GM10266 (cell line): ENCODE data around the gene EARS2.

Source experiments
- DNase-seq: peaks from one replicate; pipeline ENCODE4 v3.0.0; 2012; ENCODE audit errors: extremely low spot score
- TF ChIP-seq, protein P1 (sequence below): IDR thresholded peaks from 2 replicates; pipeline ENCODE4 v1.5.1; 2012; ENCODE audit warnings: mild to moderate bottlenecking, low read depth; ENCODE audit not compliant: control insufficient read depth, insufficient read depth; ENCODE audit errors: missing control alignments

Gene EARS2

DNA sequence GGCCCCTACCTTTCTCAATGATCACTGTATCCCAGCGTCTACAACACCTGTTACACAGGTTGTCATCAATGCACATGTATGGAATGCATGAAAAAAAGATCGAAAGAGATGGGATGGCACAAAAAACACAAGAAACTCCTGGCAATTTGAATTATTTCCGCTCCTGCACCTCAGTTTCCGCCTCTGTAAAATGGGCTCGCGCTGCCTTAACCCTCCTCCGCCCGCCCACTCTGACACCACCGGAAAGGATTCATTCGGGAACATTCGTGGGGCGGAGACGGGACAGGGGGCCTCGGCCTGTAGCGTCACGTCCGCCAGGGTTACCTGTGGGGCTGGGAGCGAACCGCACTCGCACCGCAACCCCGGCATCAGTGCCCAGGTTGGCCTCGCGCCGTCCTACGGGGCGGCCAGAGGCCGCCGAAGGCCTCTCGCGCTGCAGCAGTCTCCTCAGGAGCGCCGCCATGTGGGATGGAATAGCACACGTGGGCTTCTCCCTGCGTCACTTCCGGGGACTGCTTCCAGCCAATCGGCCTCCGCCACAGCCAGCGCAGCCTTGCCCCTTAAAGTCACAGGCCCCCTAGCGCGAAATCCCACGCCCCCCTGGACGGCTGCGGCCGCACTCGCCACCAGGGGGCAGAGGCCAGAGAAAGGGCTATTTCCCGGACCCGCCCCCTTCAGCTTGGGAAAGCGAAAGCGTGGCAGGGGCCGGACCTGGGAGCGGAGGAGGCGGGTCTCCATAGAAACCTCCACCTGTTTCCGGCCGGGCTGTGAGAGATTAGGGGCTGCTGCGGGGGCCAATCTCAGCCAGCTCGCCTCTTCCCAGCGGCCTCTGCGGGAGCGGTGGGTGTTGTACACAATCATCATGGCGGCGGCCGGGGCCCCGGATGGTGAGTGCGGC is at the start of gene EARS2, which contains the start of gene UBFD1:
Gene EARS2, minus strand, starts transcription at position 470 of the 898 bp plus-strand sequence. Its CDS starts 7 bp downstream, at position 463.
Gene UBFD1, plus strand, starts transcription at position 847 of the 898 bp plus-strand sequence. Its CDS starts 16 bp downstream, at position 863.
- DNase-seq: peak; percentile 95
- TF ChIP-seq, protein P1, sequence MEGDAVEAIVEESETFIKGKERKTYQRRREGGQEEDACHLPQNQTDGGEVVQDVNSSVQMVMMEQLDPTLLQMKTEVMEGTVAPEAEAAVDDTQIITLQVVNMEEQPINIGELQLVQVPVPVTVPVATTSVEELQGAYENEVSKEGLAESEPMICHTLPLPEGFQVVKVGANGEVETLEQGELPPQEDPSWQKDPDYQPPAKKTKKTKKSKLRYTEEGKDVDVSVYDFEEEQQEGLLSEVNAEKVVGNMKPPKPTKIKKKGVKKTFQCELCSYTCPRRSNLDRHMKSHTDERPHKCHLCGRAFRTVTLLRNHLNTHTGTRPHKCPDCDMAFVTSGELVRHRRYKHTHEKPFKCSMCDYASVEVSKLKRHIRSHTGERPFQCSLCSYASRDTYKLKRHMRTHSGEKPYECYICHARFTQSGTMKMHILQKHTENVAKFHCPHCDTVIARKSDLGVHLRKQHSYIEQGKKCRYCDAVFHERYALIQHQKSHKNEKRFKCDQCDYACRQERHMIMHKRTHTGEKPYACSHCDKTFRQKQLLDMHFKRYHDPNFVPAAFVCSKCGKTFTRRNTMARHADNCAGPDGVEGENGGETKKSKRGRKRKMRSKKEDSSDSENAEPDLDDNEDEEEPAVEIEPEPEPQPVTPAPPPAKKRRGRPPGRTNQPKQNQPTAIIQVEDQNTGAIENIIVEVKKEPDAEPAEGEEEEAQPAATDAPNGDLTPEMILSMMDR: peak; percentile 92

DNA sequence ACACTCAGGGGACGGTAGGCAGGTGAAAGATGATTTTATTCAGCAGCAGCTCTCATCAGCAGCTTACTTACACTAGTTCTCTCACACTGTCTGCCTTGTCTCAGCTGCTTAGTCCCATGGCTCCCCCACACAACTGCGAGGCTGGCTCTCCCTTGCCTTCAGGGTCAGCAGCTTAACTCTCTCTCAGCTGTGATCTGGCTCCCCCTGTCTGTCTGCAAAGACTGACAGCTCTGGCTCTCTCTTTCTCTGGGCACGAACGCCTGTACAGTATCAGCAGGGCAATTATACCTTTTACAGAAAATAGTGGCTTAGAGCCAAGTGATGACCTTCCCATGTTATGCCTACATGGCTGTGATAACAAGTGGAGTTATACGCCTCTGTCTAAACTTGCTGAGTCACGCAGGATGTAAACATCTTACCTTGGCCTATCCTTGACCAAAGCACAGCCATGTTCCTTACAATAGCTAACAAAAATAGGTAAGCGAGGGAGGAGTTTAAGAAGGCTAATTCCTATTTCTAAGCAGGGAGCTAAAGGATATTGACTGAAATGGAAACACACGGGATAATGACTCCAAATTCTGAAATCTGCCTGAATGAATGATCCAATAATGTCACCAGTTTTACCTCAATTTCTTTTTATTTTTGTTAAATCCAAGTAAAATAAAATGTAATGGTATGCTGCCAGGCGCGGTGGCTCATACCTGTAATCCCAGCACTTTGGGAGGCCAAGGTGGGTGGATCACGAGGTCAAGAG is 40.0 kb upstream of the EARS2 start:
- DNase-seq: peak; percentile 44
- TF ChIP-seq, protein P1: peak; percentile 54

DNA sequence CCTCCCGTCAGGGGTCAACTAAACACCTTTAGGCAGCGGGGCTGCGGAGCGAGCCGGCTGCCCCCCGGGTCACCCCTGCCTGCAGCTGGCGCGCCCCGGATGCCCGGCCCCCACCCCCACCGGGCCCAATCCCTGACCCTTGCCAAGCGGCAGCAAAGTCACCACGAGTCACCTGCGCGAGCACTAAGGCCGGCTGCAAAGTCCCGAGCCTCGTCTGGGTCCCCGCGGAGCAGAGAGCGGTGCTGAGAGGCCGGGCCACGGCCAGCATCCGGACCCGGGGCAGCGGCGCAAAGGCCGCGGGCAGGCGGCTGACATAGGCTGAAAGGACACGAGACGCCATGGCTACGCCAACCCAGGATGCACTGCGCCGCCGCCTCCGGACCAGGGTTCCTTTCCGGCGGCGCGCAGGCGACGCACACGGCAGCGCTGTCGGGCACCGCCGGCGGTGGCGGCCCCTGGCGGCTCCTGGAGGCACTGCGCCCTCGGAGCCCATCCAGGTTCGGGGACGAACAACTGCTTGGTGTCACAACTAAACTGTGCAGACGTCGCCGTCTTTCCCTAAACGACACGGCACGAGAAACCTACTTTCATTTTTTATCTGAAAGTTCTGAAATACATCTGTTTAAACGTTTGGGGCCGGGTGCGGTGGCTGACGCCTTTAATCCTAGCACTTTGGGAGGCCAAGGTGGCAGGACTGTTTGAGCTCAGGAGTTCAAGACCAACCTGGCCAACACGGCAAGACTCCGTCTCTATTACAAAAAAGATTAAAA is 39.0 kb upstream of the EARS2 start, which contains the start of gene NDUFAB1:
Gene NDUFAB1, minus strand, starts transcription at position 366 of the 770 bp plus-strand sequence. Its CDS starts 26 bp downstream, at position 340.
- TF ChIP-seq, protein P1: peak; percentile 99
- DNase-seq: peak; percentile 93

DNA sequence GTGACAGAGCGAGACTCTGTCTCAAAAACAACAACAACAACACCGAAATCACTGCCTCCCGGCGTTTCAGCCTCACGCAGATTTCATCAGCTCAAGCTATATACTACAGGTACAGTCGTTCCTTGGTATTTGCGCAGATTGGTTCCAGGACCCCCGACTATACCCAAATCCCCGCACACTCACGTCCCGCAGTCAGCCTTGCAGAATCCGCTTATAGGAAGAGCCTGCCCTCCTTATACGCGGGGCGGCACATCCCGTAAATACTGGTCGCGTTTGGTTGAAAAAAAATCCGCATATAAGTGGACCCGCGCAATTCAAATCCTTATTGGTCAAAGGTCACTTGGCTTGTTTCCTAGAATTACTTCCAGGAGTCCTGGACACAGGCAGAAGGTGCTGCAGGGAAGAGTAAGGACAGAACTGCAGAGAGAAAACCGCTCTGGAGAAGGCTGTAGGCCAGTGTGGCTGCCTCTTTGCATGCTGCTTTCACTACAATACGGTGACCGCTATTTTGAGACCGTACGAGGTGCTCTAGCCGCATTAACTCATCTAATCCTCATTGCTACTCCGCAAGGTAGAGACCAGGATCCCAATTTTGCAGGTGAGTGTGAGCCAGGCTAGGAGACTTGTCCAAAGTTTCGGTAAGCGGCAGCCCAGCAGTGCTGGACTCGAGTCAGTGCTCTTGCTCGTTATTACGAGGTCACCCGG is 38.2 kb upstream of the EARS2 start:
- TF ChIP-seq, protein P1: no peak
- no peak for DNase-seq

DNA sequence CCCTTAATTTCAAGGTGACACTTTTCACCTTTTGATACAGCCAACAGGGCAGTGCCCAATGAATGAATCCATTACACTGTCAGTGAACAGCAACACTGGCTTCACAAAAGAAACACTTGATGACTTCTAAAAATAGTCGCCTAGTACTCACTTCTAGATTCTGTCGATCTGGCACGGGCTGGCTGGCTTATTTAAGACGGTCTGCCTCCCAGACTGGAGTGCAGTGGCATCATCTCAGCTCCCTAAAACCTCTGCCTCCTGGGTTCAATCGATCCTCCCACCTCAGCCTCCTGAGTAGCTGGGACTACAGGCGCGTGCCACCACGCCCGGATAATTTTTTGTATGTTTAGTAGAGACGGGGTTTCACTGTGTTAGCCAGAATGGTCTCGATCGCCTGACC is 37.0 kb upstream of the EARS2 start:
- no peak for DNase-seq
- TF ChIP-seq, protein P1: no peak

DNA sequence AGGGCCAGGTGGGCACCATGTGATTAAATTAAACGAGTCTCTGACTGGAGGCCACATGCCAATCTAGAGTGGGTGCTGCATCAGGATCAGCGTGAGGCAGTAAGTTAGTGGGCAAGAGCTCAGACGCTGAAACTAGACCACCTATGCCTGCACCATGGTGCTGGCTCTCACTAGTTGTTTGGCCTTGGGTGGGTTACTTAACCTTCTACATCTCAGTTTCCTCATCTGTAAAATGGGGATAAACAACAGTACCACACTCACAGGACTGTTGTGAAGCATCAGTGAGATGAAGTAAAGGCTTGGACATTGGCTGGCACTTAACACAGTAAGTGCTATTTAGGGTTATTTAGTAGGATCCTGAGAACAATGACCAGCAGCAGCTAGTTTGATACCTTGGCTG is 33.0 kb upstream of the EARS2 start:
- DNase-seq: no peak
- TF ChIP-seq, protein P1: no peak
